ENCODE measurements around the gene TRPV4.

TRPV4 gene

GRCh38 chr12:109760930-109761921, 72.0 kb downstream of the TRPV4 start:
- DNase-seq, result no peak

- DNase-seq, result peak; percentile 94
Observed at GRCh38 chr12:109760031-109760929, 72.9 kb downstream of the TRPV4 start.

GRCh38 chr12:109759595-109759994, 73.6 kb downstream of the TRPV4 start:
- no peak for DNase-seq

- no peak for DNase-seq
Observed at GRCh38 chr12:109758426-109759420, 74.5 kb downstream of the TRPV4 start.

- DNase-seq, result no peak
Observed at GRCh38 chr12:109757671-109758265, 75.4 kb downstream of the TRPV4 start.

GRCh38 chr12:109756457-109756856, 76.7 kb downstream of the TRPV4 start:
- no peak for DNase-seq

GRCh38 chr12:109753959-109754358, 79.2 kb downstream of the TRPV4 start:
- DNase-seq, result no peak

- DNase-seq, result no peak
Observed at GRCh38 chr12:109753054-109753401, 80.2 kb downstream of the TRPV4 start.

- DNase-seq, result no peak
Observed at GRCh38 chr12:109752117-109753053, 80.8 kb downstream of the TRPV4 start.

GRCh38 chr12:109744986-109745942, 87.9 kb downstream of the TRPV4 start:
- peak; percentile 48 for DNase-seq

- DNase-seq, result no peak
Observed at GRCh38 chr12:109744026-109744425, 89.2 kb downstream of the TRPV4 start.

- no peak for DNase-seq
Observed at GRCh38 chr12:109743076-109743910, 89.9 kb downstream of the TRPV4 start.

- no peak for DNase-seq
Observed at GRCh38 chr12:109741970-109742703, 91.1 kb downstream of the TRPV4 start.

- DNase-seq, result no peak
Observed at GRCh38 chr12:109741286-109741969, 91.8 kb downstream of the TRPV4 start.

- no peak for DNase-seq
Observed at GRCh38 chr12:109740694-109741245, 92.4 kb downstream of the TRPV4 start.

GRCh38 chr12:109739747-109740693, 93.2 kb downstream of the TRPV4 start:
- no peak for DNase-seq

Measured in NCI-H2029 (cell line).